Smooth muscle cell of the brain vasculature (primary cell): ENCODE data around the gene CA6.
"Not testable (repeated sequence)": the region's sequence is repeated elsewhere in the genome, so short reads cannot be mapped to it uniquely, and the experiment has no call there.

Source experiments
- DNase-seq: peaks from one replicate; pipeline ENCODE4 v3.0.0-alpha.2; 2012; ENCODE audit warnings: low read depth, low spot score

The CA6 gene

DNA sequence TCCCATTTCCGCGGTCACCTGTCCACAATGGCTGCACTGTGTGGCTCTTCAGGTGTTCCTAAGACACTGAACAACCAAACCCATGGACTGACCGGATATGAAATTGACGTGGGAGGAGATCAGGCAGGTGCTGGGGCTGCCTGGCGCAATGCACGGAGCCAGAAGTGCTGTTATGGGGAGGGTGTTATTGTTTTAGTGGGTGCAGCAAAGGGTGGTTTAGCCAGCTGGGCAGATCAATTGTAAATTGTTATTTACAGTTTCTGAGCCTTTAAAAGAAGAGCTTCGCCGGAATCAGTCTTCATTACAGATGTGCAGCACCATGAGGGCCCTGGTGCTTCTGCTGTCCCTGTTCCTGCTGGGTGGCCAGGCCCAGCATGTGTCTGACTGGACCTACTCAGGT lies at the start of gene CA6:
Gene CA6, plus strand, starts transcription at position 301 of the 400 bp plus-strand sequence. Its CDS starts 19 bp downstream, at position 320.
- DNase-seq, result no peak

DNA sequence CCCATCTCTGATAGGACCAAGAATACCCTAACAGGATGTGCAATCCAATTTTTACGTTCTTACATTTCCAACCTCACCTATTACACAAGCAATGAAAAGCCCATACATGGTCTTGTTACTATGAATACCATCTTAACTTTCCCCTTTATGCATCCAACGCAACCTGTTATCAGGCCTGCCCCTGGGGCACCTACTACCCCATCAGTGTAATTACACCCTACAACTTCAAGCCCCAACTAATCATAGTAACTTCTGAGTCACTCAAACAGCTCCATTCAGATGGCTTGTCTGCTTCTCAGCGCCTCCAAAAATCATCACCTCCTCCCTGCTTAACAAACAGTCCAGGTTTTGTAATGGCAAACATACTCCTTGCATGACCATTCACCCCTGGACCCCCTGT lies 48.9 kb upstream of the CA6 start:
- not testable (repeated sequence) for DNase-seq

DNA sequence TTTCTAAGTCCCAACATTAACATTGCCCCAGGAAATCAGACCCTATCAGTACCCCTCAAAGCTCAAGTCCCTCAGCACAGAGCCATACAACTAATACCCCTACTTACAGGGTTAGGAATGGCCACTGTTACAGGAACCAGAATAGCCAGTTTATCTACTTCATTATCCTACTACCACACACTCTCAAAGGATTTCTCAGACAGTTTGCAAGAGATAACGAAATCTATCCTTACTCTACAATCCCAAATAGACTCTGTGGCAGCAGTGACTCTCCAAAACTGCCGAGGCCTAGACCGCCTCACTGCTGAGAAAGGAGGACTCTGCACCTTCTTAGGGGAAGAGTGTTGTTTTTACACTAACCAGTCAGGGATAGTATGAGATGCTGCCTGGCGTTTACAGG lies 48.2 kb upstream of the CA6 start:
- not testable (repeated sequence) for DNase-seq

DNA sequence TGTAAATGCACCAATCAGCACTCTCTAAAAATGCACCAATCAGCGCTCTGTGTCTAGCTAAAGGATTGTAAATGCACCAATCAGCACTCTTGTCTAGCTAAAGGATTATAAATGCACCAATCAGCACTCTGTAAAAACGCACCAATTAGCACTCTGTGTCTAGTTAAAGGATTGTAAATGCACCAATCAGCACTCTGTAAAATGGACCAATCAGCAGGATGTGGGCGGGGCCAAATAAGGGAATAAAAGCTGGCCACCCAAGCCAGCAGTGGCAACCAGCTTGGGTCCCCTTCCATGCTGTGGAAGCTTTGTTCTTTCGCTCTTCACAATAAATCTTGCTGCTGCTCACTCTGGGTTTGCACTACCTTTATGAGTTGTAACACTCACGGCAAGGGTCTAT lies 47.2 kb upstream of the CA6 start:
- not testable (repeated sequence) for DNase-seq

DNA sequence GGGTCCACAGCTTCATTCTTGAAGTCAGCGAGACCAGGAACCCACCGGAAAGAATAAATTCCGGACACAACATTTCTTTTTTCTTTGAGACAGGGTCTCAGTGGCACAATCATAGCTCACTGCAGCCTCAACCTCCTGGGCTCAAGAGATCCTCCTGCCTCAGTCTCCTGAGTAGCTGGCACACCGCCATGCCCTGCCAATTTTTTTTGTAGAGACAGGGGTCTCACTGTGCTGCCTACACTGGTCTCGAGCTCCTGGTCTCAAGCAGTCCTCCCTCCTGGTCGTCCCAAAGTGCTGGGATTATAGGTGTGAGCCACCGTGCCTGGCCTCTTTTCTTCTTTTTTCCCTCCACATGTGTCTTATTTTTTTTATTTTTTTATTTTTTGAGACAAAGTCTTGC lies 46.6 kb upstream of the CA6 start:
- DNase-seq, result no peak

DNA sequence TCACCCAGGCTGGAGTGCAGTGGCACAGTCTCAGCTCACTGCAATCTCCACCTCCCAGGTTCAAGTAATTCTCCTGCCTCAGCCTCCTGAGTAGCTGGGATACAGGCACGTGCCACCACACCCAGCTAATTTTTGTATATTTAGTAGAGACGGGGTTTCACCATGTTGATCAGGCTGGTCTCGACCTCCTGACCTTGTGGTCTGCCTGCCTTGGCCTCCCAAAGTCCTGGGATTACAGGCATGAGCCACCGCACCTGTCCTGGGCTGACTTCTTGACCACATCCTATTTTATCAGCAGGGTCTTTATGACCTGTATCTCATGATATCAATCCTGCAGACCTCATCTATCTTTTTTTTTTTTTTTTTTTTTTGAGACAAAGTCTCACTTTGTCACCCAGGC lies 45.0 kb upstream of the CA6 start:
- DNase-seq, result not testable (repeated sequence)

DNA sequence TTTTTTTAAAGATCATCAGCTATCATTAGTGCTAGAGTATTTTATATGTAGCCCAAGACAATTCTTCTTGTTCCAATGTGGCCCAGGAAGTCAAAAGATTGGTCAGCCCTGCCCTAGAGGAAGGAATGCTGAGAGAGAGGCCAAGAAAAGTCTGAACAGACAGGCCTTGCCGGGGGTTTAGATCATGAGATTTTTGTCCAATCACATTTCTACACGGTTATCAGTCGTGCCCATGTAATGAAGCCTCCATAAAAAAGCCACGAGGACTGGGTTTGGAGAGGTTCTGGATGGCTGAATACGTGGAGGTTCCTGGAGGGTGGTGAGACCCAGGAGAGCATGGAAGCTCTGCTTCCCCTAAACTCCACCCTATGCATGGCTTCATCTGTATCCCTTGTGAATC lies 42.9 kb upstream of the CA6 start:
- DNase-seq, result no peak

DNA sequence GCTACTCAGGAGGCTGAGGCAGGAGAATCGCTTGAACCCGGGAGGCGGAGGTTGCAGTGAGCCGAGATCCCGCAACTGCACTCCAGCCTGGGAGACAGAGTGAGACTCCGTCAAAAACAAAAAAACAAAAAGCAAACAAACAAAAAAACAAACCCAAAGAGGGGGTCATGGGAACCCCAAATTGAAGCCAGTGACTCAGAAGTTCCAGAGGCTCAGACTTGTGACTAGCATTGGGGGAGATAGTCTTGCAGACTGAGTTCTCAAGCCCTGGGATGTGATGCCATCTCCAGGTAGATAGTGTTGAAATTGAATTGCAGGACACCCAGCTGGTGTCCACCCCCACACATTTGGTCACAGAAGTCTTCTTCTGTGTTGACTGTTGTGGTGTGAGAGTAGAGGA lies 42.3 kb upstream of the CA6 start:
- DNase-seq, result no peak

DNA sequence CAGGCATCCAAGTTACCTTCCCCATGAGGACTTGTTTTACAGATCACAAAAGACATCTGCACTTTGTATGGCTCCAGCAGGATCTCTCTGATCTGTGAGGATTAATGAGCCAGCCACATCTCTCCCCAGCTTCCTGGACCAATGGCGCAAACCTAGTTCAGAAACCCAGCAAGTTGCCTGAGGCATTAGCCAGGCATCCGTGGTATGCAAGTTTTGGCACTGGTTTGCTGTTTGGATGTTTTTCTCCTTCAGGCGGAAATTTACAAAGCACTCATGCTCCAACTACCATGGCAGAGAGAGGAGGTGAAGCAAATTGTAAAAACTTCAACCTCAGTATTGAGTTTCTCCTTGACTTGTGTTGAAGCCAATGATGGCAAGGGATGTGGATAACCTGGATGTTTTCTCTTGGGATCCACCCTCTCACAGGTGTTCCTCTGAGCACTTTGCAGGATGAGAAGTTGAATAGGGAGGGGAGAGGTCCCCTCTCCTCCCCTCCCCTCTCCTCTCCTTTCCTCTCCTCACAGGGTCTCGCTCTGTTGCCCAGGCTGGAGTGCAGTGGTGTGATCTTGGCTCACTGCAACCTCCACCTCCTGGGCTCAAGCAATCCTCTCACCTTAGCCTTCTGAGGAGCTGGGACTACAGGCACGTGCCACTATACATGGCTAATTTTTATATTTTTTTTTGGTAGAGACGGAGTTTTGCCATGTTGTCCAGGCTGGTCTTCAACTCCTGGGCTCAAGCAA lies 41.6 kb upstream of the CA6 start:
- no peak for DNase-seq

DNA sequence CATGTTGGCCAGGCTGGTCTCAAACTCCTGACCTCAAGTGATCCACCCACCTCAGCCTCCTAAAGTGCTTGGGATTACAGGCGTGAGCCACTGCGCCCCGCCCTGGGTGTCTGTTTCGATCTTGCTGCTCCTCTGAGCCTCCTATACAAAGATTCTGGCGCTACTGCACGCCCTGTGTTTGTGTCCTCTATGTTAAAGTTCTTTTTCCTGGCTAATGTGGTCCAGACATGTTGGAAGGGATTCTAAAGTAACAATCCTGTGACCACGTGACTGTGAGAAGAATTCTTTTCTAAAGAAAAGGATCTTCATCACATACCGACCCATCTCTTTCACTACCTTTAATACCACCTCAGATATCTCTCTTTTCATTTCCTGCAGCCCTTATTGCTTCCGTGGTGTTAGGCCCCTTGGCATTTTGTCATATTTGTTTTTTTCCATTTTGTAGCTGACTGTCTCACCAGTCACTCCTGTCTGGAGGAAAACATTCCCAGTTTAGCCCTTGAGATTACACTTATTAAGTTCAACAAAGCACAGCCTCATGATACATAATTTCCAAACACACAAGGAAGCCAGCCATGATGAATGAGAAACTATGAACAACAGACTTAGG lies 40.0 kb upstream of the CA6 start:
- no peak for DNase-seq

DNA sequence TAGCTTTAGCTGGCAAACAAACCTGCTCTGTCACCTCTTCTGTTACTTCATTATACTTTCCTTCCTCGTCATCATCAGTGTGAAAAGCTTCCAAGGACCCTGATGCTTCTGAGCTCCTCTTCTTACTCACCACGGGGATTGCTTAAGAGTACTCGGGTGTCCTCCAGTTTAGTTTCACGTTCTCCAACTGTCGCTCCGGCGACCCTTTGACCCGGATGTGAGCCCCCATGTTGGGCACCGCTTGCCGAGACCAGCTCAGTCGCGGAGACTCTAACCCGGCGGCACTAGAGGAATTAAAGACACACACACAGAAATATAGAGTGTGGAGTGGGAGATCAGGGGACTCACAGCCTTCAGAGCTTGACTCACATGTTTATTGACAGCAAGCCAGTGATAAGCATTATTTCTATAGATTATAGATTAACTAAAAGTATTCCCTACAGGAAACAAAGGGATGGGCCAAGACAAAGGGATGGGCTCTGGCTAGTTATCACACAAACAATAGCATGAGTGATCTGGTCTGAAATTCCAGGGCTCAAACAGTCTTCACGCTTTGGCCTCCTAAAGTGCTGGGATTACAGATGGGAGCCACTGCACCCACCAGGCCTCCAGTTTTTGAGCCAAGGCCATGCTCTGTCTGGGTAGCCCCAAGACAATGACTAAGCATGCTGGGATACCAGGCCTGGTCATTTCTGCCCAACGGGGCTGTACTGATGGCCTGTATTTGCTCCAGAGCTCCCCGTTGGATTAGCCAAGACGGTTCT lies 37.1 kb upstream of the CA6 start:
- no peak for DNase-seq

DNA sequence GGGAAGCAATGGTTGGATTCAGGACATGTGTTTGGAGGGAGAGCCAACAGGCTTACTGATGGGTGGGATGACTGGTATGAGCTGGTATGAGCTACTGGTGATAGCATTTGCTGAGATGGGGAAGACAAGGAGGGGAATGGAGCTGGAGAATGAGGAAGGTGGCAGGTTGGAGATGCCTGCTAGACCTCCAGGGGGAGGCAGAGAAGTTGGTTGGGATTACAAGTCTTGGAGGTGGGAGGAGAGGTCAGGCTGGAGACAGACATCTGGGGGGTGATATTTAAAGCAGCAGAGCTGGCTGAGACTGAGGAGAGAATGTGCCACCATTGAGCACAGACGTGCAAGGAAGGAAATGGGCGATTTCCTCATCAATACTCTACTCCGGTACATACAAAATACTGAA lies 35.3 kb upstream of the CA6 start:
- DNase-seq, result no peak

DNA sequence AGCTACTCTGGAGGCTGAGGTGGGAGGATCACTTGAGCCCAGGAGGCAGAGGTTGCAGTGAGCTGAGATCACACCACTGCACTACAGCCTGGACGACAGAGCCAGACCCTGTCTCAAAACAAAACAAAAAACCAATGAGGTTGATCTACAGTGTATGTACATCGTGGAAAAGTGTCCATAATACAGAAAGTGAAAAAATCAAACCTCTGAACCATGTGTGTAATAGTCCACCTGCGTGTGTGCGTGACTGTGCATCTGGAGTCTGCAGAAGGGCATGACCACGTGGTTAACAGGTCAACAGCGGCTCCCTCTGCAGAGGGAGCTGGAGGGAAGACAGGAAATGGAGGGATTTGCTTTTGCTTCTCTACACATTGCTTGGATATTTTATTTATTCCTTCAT lies 34.8 kb upstream of the CA6 start:
- no peak for DNase-seq

DNA sequence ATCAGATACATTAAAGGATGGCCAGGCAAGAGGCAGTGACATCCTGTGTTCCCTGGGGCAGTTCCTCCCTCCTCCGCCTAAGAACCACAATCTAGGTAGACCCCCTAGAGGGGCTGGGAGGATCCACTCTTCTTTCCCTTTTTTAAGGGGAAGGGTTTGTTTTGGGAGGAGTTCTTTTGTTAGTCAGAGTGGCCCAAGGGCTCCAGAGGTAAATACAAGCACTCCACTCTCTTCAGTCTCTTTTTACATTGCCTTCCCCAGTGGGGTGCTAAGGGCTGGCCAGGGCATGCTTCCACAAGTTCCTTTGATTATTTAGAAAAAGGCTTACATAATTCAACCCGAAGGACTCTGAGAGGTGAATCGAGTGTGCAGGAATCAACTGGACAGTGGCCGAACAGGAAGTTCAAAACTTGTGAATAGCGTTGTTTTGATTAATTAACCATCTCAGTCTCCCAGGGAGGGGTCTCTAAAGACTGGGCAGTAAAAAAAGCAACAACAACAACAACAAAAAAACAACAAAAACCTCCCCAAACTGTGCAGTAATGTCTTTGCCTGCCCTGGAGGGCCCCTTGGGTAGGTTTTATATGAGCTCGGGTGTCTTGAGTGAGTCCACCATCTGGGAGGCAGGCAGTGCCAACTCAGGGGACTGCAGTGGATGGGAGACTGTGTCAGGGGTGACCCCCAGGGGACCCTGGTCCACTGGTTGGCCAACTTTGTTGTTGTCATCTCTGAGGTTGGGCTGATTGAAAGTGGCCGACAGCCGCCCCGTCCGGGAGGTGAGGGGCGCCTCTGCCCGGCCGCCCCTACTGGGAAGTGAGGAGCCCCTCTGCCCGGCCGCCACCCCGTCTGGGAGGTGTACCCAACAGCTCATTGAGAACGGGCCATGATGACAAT lies 34.0 kb upstream of the CA6 start:
- DNase-seq, result no peak

DNA sequence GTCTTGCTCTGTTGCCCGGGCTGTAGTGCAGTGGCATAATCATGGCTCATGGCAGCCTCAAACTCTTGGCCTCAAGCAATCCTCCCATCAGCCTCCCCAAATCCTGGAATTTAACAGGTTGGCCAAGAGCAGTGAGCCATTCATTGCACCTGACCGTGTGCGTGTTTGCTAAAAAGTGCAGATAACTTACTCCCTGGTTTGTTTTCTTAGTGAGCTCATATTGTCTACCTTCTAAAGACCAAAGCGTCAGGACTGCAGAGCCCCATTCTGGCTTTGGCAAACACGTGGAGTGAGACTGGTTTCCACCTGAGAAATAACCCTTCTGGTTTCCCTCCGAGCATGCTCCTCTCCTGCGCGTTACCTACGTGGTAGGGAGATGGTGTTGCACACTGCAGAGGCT lies 32.2 kb upstream of the CA6 start:
- DNase-seq, result no peak

DNA sequence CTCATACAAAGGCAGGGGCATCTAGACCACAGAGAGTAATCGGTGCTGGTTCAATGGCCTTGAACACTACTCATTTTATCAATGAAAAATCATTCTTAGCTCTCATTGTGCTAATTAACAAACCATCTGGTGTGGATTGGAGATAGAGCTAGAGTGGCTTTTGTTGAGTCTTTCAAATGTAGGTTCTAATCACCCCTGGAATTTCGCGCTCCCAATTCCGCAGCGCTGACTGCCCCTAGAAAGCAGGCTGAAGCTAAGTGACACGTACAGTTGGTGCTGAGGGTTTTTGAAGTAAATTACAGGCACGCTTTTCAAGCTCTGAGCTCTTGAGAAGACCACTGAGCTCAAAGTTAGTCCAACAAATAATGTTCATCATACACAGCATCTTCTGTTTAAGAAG lies 31.2 kb upstream of the CA6 start:
- DNase-seq, result no peak

DNA sequence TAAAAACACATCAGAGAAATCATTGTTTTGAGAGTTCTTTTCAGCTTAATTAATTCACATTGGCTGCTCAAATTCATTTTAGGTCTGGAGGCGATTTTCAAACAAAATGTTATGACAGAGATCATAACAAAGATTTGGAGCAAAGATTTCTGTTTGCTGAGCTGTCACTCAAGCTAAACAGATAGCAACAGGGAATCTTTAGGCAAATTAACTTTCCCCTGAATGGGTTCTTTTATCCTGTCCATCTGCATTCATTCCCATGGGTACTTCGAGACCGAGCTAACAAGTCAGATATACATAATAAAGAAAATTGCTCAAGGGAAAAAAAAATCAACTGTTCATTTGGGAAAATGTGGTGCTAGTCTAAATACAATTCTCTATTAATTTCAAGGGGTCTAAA lies 30.2 kb upstream of the CA6 start:
- no peak for DNase-seq

DNA sequence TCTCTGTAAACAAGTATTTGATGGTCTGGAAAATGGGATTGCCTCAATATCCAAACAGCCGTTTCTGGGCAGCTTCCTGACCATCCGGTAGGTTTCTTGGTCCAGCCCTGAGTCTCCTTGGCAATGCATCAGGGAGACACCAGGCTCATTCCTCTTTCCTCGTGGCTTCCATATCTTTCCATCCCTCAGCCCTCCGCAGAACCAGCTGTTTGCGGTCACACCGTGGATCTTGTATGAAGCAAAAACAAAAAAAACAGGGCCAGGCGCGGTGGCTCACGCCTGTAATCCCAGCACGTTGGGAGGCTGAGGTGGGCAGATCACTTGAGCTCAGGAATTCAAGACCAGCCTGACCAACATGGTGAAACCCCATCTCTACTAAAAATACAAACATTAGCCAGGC lies 28.1 kb upstream of the CA6 start:
- not testable (repeated sequence) for DNase-seq

DNA sequence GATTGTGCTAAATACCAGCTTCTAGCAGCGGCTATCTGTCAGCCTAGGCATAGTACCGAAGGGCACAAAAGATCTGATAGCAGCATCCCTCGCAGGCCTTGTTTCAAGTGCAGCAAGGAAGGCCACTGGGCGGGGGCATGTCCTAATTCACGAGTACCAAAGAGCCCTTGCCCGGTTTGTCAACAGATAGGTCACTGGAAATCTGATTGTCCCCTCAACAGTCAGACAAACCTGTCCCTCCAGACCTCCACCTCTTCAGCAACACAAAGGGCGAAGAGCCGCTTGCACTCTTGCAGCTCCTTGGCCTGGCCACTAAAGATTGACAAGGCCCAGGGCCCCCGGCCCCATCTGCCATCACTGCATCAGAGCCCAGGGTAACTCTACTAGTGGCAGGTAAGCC lies 22.7 kb upstream of the CA6 start:
- no peak for DNase-seq

DNA sequence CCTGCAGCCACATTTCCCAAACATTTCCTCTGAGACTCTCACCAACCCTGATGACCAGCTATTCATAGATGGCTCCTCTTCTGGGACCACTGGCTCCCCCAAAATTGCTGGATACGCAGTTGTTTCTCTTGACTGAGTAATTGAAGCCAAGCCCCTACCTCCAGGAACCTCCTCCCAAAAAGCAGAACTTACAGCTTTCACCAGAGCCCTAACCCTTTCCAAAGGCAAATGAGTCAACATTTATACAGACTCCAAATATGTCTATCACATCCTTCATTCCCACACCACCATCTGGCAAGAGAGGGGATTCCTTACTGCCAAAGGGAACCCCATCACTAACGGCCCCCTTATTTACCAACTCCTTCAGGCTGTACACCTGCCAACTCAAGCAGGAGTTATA lies 20.3 kb upstream of the CA6 start:
- no peak for DNase-seq

DNA sequence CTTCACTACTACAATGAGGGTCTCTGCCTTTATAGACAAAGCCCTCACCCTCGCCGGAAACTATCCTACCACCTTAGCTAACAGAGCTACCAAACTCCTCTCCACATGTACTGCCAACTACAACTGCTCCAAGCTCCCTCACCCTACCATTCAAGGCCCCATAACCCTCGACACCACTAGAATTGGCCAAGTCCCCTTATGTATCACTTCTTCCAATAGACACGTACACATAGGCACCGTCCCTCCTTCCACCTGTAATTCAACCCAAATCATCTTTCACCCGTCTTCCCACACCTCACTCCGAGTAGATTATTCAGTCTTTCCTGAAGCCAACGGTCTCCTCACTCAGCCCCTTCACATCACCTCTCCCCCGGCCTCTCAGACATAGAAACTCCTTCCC lies 19.7 kb upstream of the CA6 start:
- DNase-seq, result no peak
